Smooth muscle cell of the brain vasculature (primary cell): ENCODE results near the gene ZBTB7C.

Experiments
- DNase-seq: peaks from one replicate; pipeline ENCODE4 v3.0.0-alpha.2; 2012; ENCODE audit warnings: low read depth, low spot score

ZBTB7C gene

DNA sequence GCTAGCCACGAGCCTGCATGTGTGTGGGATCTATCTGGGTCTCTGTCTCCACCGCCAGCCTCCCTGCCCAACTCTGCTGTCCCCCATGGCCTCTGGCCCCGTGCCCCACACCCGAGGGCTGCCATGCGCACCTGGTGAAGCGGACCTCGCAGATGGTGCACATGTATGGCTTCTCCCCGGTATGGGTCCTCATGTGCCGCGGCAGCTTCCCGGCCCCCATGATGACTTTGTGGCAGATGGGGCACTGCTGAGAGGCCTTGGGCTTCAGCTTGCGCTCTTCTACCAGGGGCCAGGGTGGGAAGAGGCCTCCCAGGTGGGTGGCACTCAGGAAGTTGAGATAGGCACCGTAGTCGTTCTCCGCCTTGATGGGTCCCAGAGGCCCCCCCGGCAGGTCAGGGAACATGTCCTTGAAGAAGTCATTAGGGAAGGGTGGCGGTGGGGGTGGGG, 369.4 kb downstream of the ZBTB7C start:
- no peak for DNase-seq

DNA sequence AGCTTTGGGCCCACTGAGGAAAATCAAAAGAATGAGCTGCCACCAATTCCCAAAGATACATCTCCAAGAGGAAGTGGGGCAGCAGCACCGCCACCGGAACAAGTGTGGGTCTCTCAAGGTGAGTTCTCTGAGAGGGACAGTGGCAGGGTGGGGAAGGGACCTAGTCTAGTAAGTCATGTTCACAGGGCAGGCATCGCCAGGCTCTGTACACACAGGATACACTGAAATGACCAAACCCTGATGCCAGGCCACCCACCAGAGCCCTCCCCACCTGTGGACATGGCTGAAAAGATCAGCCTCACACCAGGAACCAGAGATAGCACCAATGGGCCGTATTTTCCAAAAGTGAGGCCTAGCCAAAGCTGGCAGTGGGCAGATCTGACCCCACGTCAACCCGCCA, 370.5 kb downstream of the ZBTB7C start:
- no peak for DNase-seq

DNA sequence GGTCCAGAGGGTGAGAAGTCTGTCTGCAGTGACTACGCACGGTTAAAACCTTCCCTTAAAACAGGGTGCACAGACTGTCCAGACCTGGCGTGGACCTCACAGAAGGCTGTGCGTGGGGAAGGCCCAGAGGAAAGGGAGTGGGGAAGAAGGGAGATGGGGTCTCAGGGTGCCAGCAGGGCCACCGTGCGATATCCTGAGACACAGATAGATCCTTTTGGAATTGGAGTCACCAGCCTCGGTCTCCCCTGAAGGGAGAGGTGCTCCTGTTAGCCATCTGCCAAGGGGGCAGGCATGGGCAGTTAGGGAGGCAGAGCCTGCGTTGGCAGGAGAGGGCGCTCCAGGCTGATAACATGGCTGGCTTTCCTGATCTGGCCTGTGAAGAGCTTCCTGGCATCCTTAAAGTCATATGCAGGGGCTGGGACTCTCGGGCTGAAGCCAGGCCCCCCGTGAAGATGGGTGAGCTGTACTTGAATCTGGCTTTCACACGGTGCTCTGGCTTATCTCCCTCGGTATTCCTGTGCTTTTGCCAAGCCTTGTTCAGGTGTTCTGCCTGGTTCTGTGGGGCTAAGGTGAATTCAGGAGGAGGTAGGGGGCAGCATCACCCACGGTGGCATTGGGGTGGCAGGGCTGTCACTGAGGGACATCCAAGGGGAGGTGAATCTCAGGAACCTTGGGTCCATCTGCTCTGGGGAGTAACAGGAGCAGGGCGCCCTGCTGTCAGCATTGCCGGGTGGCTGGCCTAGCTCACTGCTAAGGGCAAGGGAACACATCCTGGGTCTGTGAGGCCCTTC, 371.5 kb downstream of the ZBTB7C start:
- no peak for DNase-seq

DNA sequence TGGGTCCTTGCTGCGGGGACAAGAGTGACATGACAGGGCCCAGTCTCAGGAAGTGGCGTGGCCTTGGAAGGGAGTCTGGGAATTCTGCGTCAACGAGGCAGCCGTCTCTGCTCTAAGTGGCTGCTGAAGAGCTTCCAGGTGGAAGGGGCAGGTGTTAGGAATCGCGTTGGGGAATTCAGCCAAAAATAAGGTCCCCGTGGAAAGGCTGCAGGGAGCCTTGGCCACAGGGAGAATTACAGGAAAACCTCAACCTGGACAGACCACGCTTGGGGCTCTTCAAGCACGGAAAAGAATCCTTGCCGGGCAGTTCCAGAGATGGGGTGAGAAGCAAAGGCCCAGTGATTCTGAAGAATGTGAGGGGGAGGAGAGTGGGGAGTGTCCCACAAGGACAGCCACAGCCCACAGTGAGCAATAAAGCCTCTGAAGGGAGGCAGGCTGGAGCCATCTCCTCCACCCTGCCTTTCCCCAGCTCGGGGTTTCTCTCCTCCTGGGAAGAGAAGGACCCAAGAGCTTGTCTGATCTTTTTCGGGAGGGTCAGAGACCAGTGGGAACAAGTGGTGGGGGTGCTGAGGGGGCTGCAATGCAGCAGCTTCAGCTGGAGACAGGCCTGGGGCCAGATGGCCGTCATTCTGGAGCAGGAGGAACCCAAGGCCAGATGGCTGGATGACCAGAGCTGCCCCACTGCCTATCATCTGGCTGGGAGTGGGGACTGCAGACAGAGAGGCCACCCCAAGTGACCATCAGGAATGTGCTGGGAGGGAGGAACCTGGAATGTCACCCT, 372.4 kb downstream of the ZBTB7C start:
- no peak for DNase-seq

DNA sequence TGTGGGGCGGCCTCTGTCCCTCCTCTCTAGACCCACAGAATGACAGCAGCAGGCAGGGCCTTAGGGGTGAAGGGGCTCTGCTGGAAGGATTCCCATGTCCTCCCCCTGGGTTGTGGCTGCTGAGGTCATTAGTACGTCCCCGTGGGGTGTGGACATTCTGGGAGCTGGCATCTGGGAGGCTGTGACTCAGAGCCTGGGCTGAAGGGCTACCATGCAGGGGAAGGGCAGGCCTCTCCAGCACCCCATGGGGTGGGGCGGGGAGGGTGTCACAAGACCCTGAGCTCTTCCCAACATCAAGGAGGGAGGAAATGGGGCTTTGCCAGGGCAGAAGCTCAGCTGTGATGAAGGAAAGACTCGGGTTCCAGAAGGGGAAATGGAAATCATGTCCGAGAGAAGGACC, 373.0 kb downstream of the ZBTB7C start:
- DNase-seq = no peak

DNA sequence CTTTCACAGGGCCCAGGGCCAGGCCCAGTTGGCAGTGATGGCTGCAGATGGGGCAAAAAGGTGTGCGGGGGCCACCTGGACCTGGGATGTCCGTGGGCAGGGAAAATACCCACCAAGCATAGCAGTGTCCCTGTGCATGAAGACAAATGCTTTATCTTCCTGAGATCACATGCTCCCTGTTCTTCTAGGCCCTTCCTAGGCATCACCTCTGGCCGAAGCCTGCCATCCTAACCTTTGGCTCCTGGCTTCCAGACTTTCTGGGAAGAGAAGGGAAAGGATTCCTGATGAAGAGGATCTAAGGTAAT, 373.7 kb downstream of the ZBTB7C start:
- DNase-seq = no peak

DNA sequence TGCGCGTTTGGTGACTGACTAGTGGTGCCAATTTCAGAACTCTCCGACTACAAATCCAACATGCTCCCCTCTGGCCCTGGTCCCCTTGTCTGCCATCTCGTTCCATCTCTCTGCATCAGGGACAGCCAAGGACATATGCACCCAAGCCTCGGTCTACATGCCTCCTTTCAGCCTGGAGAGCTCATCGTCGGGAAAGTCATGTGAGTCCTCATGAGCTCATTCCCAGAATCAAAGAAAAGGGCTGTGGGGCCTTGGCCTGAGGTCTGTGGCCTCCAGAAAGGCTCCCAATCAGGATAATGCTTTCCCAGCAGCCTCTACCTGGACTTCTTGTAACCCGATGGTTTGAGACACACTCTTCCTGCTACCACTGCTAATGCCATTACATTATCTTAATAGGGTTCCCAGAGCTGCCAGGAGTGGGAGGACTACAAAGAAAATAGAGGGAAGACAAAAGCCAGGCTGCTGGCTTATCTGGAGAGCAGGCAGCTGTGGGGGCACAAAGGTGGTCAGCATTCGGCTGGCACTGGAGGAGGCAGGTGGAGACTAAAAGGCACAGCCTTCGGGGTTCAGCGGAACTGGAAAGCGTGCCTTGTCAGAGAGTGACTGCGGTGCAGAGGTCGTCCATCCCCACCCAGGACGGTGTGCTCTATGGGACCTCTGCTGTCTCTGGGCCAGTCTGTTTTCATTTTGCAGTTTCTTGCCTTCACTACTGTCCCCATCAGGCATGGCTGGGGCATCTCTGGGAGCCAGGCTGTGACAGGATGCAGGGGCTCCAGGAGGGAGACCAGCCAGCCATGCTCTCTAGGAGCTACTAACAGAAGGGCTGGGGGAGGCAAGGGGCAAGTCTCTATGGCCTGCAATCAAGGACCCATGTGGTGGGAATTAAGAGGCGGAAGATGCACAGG, 374.3 kb downstream of the ZBTB7C start:
- no peak for DNase-seq

DNA sequence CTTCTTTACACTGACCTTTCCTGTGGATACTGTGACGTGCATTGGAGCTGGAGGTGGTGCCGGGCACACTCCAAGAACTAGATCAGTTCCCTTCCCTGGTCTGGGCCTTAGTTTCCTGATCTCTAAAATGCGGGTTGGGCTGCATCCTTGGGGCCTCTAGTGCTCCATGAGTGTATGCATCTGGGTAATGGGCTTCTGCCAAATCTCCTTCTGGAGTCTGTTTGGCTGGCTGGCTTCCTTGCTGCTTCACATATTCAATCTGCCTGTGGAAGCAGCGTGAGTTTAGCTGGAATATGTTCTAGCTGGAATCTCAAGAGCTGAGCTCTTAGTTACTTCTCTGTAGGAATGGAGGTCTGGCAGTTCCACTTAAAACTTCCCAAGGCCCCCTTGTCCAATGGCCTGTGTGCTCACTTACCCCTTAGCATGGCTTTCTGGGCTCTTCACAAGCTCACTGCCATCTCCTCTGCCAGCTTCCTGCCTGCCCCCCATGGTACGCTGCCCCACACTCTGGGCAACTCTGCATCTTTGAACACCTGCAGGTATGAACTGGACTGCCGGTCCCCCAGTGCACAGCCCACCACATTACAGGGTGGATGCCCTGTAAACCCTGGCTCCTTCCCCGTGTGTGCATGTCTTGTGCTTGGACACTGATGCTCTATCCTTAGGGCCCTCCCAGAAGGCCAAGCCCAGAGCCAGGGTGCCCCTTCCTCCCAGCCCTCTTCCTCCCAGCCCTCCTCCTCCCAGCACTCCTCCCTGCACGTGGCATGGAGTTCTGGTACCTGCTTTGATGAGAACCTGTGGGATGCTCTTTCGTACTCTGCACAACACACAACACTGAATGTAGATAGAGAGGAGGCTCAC, 375.2 kb downstream of the ZBTB7C start:
- DNase-seq = no peak

DNA sequence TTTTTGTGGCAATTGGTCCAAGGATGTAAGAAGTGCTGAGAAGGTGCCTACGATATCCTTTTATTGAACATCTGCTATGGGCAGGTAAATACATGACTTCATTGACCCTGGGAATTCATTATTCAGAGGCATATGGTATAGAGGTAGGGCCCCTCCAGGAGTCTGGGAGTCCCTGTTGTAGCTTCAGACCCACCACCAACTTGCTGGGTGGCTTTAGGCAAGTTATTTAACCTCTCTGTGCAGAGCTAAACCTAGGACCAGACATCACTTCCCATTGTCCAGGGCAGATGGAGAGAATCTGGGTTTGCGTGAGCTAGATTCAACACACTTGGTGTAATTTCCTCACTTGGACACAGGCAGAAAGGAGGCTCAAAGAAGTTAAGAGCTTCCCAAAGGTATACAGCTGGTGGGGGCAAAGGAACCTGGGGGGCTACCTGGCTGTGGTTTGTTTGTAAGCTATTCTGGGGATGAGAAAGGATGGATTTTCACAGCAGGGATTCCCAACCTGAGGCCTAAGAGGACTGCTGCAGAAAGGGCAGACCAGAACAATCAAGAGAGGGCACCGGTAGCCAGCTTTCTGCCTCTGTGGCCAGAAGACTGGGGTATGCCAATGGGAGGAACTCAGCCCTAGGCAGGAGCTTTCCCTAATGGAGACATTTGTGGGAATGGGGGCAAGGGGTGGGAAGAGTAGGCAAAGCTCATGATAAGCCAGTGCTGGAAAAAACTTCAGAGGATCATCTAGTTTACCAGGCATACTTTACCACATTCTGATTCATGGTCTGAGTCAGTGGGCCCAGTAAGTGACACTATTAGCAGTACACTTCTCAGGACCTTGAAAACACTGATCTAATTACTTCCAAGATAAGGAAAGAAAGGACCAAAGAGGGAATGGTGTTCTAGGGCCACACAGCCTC, 376.1 kb downstream of the ZBTB7C start:
- DNase-seq = no peak

DNA sequence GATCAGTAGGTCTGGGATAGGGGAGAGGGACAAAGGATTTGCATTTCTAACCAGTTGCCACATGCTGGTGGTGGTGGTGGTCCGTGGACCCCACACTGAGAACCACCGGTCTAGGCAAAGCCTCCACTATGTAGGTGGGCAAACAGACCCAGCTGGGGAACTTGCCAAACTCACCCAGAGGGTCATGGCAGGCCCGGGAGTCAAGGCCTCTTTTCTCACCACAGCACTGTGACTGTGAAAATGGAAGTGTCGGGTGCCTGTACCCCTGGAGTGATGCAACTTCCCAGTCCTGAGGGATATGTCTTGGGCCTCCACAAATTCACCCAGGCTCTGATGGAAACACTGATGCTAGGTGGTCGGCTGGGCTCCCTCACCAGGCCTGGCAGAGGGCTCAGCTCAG, 377.5 kb downstream of the ZBTB7C start:
- no peak for DNase-seq

DNA sequence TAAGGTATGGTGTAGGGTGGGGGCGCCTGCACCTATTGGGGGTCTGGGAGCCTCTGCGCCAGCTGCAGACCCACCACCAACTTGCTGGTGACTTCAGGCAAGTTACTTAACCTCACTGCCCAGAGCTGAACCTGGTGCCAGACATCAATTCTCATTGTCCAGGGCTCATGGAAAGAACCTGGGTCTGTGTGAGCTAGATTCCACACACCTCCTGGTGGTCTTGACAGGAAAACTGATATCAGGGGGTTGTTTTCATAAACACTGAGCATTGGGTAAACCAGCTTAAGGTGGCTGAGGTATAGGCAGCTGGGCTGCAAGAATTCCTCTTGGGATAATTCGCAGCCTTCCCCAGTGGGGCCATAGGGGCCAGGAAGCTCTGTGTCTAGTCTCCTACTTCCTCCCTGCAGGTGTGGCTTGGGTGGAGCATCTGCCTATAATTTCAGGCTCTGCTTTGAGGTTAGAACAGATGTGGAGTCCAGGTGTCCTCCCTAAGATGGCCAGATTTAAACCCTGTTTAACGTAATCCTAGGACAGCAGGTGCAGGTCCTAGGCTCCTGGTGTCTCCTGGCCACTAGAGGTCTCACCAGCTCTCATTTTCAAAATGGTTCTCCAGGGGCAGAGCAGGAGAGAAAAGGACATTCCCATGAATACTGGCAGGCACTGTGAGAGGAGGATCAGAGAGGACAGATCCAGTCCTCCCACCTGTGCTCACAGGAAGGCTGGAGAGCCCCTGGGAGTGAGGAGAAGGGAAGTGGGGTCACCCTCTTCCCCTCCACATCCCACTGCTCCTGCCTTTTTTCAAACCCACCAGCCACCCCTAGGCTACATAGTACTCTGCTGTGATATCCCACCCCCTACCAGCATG, 378.3 kb downstream of the ZBTB7C start:
- DNase-seq = no peak

DNA sequence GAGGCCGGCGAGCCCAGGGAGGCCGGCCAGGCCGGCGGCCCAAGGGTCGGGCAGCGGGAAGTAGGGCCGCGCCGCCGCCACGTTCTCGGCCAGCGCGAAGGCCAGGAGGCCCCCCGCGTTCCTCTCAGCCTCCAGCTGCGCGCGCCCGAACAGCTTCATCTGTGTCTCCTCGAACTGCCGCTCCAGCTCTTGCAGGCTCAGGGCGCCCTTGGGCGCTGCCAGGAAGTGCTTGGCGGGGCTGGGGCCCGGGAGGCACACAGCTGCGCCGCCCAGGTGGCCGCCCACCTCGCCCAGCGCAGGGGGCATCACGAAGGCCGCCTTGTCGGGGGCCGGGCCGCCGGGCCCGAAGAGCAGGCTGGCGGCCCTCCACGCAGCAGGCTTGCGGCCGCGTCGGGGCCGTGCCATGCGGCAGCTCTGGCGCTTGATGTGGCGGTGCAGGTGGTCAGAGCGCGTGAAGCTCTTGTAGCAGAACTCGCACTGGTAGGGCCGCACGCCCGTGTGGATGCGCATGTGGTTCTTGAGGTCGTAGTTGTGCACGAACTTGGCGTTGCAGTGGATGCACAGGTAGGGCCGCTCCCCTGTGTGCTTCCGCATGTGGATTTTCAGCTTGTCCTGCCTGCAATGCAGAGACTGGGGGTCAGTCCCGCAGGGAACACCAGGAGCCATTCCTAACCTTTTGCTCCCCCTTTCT, 379.7 kb downstream of the ZBTB7C start:
- DNase-seq = no peak

DNA sequence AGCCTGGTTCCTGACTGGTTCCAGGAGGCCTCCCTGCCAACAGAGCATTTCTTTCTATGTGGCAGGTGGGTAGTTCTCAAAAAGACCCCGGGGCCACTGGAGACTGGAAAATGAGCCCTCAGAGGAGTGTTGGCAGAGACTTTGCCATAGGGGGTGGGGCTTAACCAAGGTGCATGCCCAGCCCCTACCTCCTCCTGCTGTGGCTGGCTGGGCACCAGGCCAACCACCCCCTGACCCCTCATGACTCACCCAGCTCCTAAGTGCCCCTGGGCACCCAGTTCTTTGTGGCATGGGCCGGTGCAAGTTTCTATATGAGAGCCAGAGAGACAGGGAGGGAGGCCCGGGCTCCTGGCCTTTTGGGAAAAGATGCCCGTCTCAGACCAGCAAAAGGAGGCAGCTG, 380.5 kb downstream of the ZBTB7C start:
- no peak for DNase-seq

DNA sequence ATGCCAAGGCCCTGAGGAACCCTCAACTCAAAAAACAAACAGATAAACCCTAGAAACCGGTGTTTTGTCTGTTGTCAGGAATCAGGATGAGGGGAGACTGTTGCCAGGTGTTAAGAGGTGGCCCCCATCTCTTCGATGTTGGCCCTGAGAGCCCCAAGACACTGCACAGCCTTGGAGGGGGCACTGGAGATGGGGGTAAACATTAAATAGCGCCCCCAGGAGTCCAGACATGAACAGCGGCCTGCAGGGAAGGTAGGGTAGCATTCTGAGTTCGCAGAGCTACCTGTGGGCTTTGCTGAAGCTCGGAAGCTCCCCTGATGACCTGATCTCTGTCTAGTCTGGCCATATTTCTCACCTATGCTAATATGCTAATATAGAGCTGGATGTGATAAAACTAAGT, 381.1 kb downstream of the ZBTB7C start:
- no peak for DNase-seq

DNA sequence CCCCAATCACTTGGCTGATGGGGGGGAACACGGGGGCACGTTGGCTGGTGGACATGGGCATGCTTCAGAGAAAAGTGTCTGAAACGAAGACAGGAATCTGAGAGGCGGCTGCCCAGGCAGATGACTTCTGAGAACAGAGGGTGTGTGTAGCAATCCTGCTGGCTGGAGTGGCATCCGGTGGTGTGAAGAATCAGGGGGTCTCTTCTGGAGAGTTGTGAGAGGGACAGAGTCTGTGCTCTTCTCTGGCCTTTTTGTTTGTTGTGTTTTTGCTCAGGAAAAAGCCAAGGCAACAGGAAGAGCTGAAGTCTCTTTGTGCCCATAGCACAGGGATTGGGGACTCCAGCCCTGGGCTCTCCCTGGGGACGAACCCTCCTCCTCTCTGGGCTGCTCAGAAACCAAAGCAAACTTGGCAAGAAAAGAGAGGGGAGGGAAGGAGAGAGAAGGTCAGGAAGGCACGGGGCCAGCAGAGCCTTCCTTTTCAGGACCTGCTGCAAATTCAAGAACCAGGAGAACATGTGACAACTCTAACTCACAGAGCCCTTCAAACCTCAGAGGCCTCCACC, 381.7 kb downstream of the ZBTB7C start:
- no peak for DNase-seq

DNA sequence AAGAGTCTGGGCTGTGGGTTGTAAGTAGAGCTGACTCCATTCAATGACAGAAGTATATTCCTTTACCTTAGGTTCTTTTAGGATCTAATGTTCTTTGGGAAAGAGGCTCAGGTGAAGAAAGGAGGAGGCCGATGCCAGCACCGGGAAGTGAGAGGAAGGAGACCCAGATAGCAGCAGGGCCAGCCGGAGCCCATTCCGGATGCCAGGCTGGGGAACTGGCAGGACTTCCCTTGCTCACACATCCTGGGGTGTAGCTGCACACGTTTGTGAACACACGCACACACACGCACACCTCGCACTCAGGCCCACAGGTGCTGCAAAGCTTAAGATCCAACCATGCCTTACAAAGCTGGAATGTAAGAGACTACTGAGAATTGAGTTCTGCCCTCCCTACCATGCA, 383.0 kb downstream of the ZBTB7C start:
- no peak for DNase-seq

DNA sequence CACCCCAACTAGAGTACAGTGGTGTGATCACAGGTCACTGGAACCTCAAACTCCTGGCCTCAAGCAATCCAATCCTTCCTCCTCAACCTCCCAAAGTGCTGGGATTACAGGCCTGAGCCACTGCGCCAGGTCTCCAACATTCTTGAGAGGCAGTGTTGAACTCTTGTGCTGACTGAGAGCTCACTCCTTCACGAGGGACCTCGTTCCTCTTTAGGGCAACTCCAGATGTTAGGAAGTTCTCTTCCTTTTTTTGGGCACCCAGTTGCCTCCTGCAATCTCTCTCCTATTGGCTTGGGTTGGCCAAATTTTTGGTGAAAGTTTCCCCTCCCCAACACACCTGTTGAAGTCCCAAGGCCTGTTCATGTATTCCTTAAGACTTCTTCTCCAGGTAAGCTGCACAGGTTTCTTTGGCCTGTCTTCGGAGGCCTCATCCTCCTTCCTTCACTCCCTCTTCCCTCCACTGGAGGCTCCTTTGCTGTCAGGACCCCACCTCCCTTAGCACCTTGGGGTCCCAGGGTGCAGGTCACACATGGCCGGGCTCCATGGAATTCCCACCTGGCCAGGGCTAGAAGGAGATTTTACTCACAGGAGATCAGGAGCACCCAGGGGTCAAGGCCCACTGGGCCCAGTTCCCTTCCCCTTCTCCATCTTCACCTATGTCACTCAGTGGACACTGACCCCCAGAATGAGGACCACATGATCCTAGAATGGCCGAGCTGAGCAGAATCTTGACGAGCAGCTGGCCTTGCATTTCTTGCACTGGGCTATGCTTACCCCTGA, 384.1 kb downstream of the ZBTB7C start:
- no peak for DNase-seq
